HepG2 (cell line): ENCODE data around the gene HS6ST1. TPM values are rescaled to one million over a fixed set of nuclear protein-coding genes. Genes with fewer than 3 reads are reported as not detected.

ENCODE experiments used
- ATAC-seq: fragments of 200-7000 bp; cut with Tn5 transposase; 3 replicates; pipeline ENCODE4 v1.9.1; 2020; ENCODE audit warnings: mild to moderate bottlenecking, moderate library complexity
- BruUV-seq: library from RNA; stranded (reverse); fragments of 400-500 nt; replicated peaks from 2 replicates; lab custom pipeline; 2021; lab: Mats Ljungman, UMichigan
- CTCF ChIA-PET: fragments of 300-600 bp; formaldehyde crosslinking; extraction: SDS; loops from one replicate; lab custom pipeline; 2021; ENCODE audit warnings: low total read pairs, inconsistent platforms, low intra/inter-chr PET ratio; lab: Yijun Ruan, JAX
- POLR2A ChIA-PET: fragments of 350-600 bp; sonication (Branson Sonifier 250); formaldehyde crosslinking; loops from one replicate; lab custom pipeline; 2020; ENCODE audit warnings: antibody characterized with exemption, inconsistent platforms; lab: Yijun Ruan, JAX
- DNase-seq: peaks from one replicate; pipeline ENCODE4 v3.0.0-alpha.2; 2015; ENCODE audit warnings: low spot score
- FAIRE-seq: peaks from 3 replicates; lab custom pipeline; 2011; peaks lifted over from hg19 to GRCh38; lab: Jason Lieb, UNC
- H2AFZ ChIP-seq: one replicate; pipeline ENCODE4 v1.6.1; 2011; ENCODE audit warnings: low read length, inconsistent platforms
- H3K27ac ChIP-seq: fragments of 300-600 bp; 3 replicates; pipeline ENCODE4 v1.8.0; 2011; ENCODE audit warnings: mixed run types, mild to moderate bottlenecking, mixed read lengths, low read length, inconsistent platforms; ENCODE audit not compliant: insufficient read depth; ENCODE audit errors: extremely low read length
- H3K27me3 ChIP-seq, 2 experiments: fragments of 200-600 bp in 1 of 2; 2 replicates in 1 of 2; 3 replicates in 1 of 2; pipeline versions ENCODE4 v1.6.0 to v1.8.0; 2011; ENCODE audit warnings: low read length in 2 of 2, mild to moderate bottlenecking in 2 of 2, moderate library complexity in 2 of 2, inconsistent platforms in 1 of 2; ENCODE audit not compliant: insufficient read depth in 2 of 2, control insufficient read depth in 1 of 2
- H3K36me3 ChIP-seq, 2 experiments: fragments of 200-600 bp in 1 of 2; replicated peaks in 1 of 2; 2 replicates in 1 of 2; 3 replicates in 1 of 2; pipeline versions ENCODE4 v1.5.1 to v1.8.0; 2011; ENCODE audit warnings: low read length in 2 of 2, inconsistent platforms in 1 of 2; ENCODE audit not compliant: insufficient read depth in 2 of 2, control insufficient read depth in 1 of 2
- H3K4me1 ChIP-seq: 2 replicates; pipeline ENCODE4 v1.5.1; 2012; ENCODE audit warnings: low read length, inconsistent platforms; ENCODE audit not compliant: insufficient read depth
- H3K4me2 ChIP-seq: 2 replicates; pipeline ENCODE4 v1.6.0; 2011; ENCODE audit warnings: low read depth, low read length, inconsistent platforms
- H3K4me3 ChIP-seq, 3 experiments: fragments of 200-600 bp in 1 of 3; sonication (generic), shearing (Covaris generic) in 1 of 3; replicated peaks in 1 of 3; 2 replicates each; pipeline ENCODE4 v1.5.1; 2011 to 2016; ENCODE audit warnings: low read length in 3 of 3, inconsistent platforms in 2 of 3, low read depth in 2 of 3, mild to moderate bottlenecking in 2 of 3, control low read depth in 1 of 3, mixed read lengths in 1 of 3; ENCODE audit not compliant: insufficient read depth in 1 of 3
- H3K79me2 ChIP-seq: one replicate; pipeline ENCODE4 v1.6.1; 2011; ENCODE audit warnings: low read length, inconsistent platforms; ENCODE audit not compliant: insufficient read depth
- H3K9ac ChIP-seq: 2 replicates; pipeline ENCODE4 v1.6.0; 2011; ENCODE audit warnings: mild to moderate bottlenecking, low read depth, low read length, inconsistent platforms; ENCODE audit not compliant: insufficient read depth
- H3K9me3 ChIP-seq: 2 replicates; pipeline ENCODE4 v1.5.1; 2012; ENCODE audit warnings: mild to moderate bottlenecking, low read length
- H4K20me1 ChIP-seq: 2 replicates; pipeline ENCODE4 v1.6.0; 2011; ENCODE audit warnings: inconsistent platforms, mild to moderate bottlenecking, low read length, moderate library complexity; ENCODE audit not compliant: insufficient read depth
- HOXA9 ChIP-seq: sonication (generic); formaldehyde crosslinking; IDR thresholded peaks from 2 replicates; pipeline ENCODE4 v1.8.1; 2022; ENCODE audit warnings: missing genetic modification reagents, mild to moderate bottlenecking, moderate library complexity, borderline replicate concordance
- NKX3-1 ChIP-seq: sonication (generic); formaldehyde crosslinking; IDR thresholded peaks from 2 replicates; pipeline ENCODE4 v1.5.0; 2020; ENCODE audit warnings: missing genetic modification reagents
- RARA ChIP-seq: IDR thresholded peaks from 2 replicates; pipeline ENCODE4 v1.6.1; 2016; ENCODE audit warnings: missing genetic modification reagents, missing compliant biosample characterization
- SAFB2 ChIP-seq: sonication (generic); formaldehyde crosslinking; IDR thresholded peaks from 2 replicates; pipeline ENCODE4 v1.5.1; 2020; ENCODE audit warnings: missing genetic modification reagents, low read depth, mild to moderate bottlenecking, borderline replicate concordance
- SKI ChIP-seq: fragments of 450-650 bp; IDR thresholded peaks from one replicate; pipeline ENCODE4 v1.6.1; 2018; ENCODE audit warnings: mild to moderate bottlenecking; ENCODE audit not compliant: partially characterized antibody
- ZBTB1 ChIP-seq: sonication (generic); formaldehyde crosslinking; IDR thresholded peaks from 2 replicates; pipeline ENCODE4 v1.4.0; 2020; ENCODE audit warnings: missing genetic modification reagents, borderline replicate concordance
- ZFY ChIP-seq: sonication (generic); formaldehyde crosslinking; IDR thresholded peaks from 2 replicates; pipeline ENCODE4 v1.4.0; 2020; ENCODE audit warnings: missing genetic modification reagents
- ZNF230 ChIP-seq: sonication (generic); formaldehyde crosslinking; IDR thresholded peaks from 2 replicates; pipeline ENCODE4 v1.4.0; 2020; ENCODE audit warnings: mild to moderate bottlenecking, missing genetic modification reagents
- ZSCAN5A ChIP-seq: sonication (generic); formaldehyde crosslinking; IDR thresholded peaks from 2 replicates; pipeline ENCODE4 v1.8.0; 2022; ENCODE audit warnings: mild to moderate bottlenecking, missing genetic modification reagents, borderline replicate concordance
- WGBS: methylation state at CpG from one replicate; pipeline ENCODE4 v1.1.6; 2017; ENCODE audit warnings: low lambda C conversion rate; 5-methylcytosine and 5-hydroxymethylcytosine counted together
- in situ Hi-C: cut with HindIII; loops from 2 replicates; pipeline ENCODE4 v1.10.0; 2017; ENCODE audit warnings: low pct_unique_long_range_greater_than_20kb; ENCODE audit not compliant: extremely low pct_ligation_motif_present
- intact Hi-C: fragments of 100-400 bp; cut with micrococcal nuclease; formaldehyde crosslinking; loops from one replicate; pipeline ENCODE4 v1.10.0; 2022; ENCODE audit not compliant: unreplicated experiment
- polyA plus RNA-seq, 8 experiments: library from polyadenylated mRNA; depleted of rRNA in 3 of 8; stranded (reverse) in 7 of 8; unstranded in 1 of 8; fragments of >200 nt; fragmentation: Illumina TruSeq in 4 of 8; extraction: Trizol in 4 of 8; gene quantifications; 2 replicates each; pipeline versions ENCODE4 v1.2.1 to v1.2.3, GENCODE V29; 2011 to 2016; ENCODE audit warnings: low read depth in 4 of 8, missing spikeins in 1 of 8, mixed read lengths in 1 of 8; ENCODE audit not compliant: insufficient read depth in 1 of 8
- total RNA-seq, 5 experiments: library from RNA; depleted of rRNA; stranded (reverse); fragments of >200 nt; fragmentation: Illumina TruSeq; extraction: Trizol; gene quantifications; 2 replicates each; pipeline ENCODE4 v1.2.3, GENCODE V29; 2016; ENCODE audit warnings: low read depth in 1 of 5
- TF ChIP-seq, protein P1 (sequence below): IDR thresholded peaks from 2 replicates; pipeline ENCODE4 v1.6.1; 2016; ENCODE audit warnings: mild to moderate bottlenecking, missing biosample characterization, missing genetic modification reagents
- TF ChIP-seq, protein P2 (sequence below): IDR thresholded peaks from 2 replicates; pipeline ENCODE4 v1.6.1; 2016; ENCODE audit warnings: missing genetic modification reagents, missing compliant biosample characterization
- TF ChIP-seq, protein P3 (sequence below): sonication (generic); formaldehyde crosslinking; IDR thresholded peaks from 2 replicates; pipeline ENCODE4 v1.9.0; 2021; ENCODE audit warnings: missing genetic modification reagents, borderline replicate concordance
- TF ChIP-seq, protein P4 (sequence below): sonication (generic); formaldehyde crosslinking; conservative IDR thresholded peaks from 2 replicates; pipeline ENCODE4 v1.4.0; 2020; ENCODE audit warnings: missing genetic modification reagents
- TF ChIP-seq, protein P5 (sequence below): sonication (generic); formaldehyde crosslinking; IDR thresholded peaks from 2 replicates; pipeline ENCODE4 v1.5.0; 2020; ENCODE audit warnings: missing genetic modification reagents

Gene HS6ST1
- total and polyA plus RNA-seq, 2 of the 13 experiments (the other 11 are each of a cell fraction or from before 2014, with no cell fraction given) = 34.5 to 84.6 TPM

- TF ChIP-seq ZFY (peak; percentile 45; the same call in 1 of the 2 replicates), SKI (peak; percentile 64), ZBTB1 (peak; percentile 34; the same call in 1 of the 2 replicates)
Observed at GRCh38 chr2:128318776-128319464, at the start of gene HS6ST1 (continued).

DNA sequence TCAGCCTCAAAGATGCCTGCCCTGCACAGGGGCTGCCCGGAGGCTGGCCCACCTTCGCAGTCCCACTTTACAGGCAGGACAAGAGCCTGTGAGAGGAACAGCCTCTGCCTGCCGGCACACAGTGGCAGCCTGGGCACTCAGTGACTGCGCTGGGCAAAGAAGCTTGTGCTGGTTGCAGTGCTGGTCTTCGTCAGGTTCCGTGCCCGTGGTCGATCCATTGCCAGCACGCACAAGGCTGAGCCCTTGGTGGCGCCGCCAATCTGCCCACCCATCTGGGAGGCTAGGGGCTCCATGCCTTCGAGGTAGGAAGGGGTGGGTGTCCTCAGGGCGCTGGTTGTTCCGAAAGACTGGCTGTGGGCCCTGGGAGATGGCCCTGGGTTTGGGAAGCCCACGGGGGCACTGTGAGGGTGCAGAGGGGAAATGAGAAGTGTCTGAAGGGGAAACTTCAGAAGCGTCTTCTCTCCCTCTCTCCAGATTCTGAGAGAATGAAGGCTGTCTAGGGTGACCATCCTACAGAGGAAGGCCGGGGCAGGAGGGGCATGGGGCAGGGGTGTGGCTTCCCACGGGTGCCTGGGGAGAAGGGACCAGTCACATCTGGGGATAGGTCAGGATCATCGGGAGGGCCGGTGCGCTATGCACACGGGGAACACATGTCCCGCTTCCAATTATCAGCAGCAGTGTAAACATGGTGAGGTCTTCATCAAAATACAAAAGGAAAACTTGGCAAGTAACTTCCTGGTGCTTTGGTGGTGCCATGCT lies 49.1 kb upstream of the HS6ST1 start:
- Histone ChIP-seq H3K27ac (no peak overlapping the region), H3K4me1 (peaks cover 12% of the 10 kb centered on the region), H3K9me3 (no peaks in the 10 kb centered on the region), H3K9ac (no peak overlapping the region), H3K36me3 (no peaks in the 10 kb centered on the region), H3K79me2 (no peaks in the 10 kb centered on the region), H2AFZ (no peak overlapping the region), H3K27me3 (peaks cover 13 to 34% of the 10 kb centered on the region in 2 experiments), H4K20me1 (no peaks in the 10 kb centered on the region), H3K4me3 (no peak overlapping the region), H3K4me2 (no peak overlapping the region)
- intact Hi-C loops (no loop called here), in situ Hi-C loops (no loop called here)
- WGBS = 68% methylated on average over 21 of the region's 23 CpGs
- BruUV-seq = no TSS peak
- FAIRE-seq (no peak), ATAC-seq (no peak), DNase-seq (no peak)
- ChIA-PET CTCF (no interaction called here), POLR2A (no interaction called here)
- no peak for TF ChIP-seq NKX3-1
- TF ChIP-seq, protein P1, sequence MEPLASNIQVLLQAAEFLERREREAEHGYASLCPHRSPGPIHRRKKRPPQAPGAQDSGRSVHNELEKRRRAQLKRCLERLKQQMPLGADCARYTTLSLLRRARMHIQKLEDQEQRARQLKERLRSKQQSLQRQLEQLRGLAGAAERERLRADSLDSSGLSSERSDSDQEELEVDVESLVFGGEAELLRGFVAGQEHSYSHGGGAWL (CRISPR knock-in tag) = no peak
- no peak for TF ChIP-seq HOXA9 (CRISPR knock-in tag)
- TF ChIP-seq, protein P2, sequence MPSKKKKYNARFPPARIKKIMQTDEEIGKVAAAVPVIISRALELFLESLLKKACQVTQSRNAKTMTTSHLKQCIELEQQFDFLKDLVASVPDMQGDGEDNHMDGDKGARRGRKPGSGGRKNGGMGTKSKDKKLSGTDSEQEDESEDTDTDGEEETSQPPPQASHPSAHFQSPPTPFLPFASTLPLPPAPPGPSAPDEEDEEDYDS (CRISPR knock-in tag) = no peak
- TF ChIP-seq, protein P3, sequence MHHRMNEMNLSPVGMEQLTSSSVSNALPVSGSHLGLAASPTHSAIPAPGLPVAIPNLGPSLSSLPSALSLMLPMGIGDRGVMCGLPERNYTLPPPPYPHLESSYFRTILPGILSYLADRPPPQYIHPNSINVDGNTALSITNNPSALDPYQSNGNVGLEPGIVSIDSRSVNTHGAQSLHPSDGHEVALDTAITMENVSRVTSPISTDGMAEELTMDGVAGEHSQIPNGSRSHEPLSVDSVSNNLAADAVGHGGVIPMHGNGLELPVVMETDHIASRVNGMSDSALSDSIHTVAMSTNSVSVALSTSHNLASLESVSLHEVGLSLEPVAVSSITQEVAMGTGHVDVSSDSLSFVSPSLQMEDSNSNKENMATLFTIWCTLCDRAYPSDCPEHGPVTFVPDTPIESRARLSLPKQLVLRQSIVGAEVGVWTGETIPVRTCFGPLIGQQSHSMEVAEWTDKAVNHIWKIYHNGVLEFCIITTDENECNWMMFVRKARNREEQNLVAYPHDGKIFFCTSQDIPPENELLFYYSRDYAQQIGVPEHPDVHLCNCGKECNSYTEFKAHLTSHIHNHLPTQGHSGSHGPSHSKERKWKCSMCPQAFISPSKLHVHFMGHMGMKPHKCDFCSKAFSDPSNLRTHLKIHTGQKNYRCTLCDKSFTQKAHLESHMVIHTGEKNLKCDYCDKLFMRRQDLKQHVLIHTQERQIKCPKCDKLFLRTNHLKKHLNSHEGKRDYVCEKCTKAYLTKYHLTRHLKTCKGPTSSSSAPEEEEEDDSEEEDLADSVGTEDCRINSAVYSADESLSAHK (CRISPR knock-in tag) = no peak
- TF ChIP-seq SAFB2 = no peak
- TF ChIP-seq, protein P4, sequence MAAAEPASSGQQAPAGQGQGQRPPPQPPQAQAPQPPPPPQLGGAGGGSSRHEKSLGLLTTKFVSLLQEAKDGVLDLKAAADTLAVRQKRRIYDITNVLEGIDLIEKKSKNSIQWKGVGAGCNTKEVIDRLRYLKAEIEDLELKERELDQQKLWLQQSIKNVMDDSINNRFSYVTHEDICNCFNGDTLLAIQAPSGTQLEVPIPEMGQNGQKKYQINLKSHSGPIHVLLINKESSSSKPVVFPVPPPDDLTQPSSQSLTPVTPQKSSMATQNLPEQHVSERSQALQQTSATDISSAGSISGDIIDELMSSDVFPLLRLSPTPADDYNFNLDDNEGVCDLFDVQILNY (CRISPR knock-in tag) = no peak
- no peak for TF ChIP-seq RARA (CRISPR knock-in tag)
- no peak for TF ChIP-seq ZNF230
- TF ChIP-seq, protein P5, sequence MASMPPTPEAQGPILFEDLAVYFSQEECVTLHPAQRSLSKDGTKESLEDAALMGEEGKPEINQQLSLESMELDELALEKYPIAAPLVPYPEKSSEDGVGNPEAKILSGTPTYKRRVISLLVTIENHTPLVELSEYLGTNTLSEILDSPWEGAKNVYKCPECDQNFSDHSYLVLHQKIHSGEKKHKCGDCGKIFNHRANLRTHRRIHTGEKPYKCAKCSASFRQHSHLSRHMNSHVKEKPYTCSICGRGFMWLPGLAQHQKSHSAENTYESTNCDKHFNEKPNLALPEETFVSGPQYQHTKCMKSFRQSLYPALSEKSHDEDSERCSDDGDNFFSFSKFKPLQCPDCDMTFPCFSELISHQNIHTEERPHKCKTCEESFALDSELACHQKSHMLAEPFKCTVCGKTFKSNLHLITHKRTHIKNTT (CRISPR knock-in tag) = no peak
- TF ChIP-seq ZSCAN5A (CRISPR knock-in tag) = no peak
